ENCODE data around the gene TP53I13.

TP53I13 gene

DNA sequence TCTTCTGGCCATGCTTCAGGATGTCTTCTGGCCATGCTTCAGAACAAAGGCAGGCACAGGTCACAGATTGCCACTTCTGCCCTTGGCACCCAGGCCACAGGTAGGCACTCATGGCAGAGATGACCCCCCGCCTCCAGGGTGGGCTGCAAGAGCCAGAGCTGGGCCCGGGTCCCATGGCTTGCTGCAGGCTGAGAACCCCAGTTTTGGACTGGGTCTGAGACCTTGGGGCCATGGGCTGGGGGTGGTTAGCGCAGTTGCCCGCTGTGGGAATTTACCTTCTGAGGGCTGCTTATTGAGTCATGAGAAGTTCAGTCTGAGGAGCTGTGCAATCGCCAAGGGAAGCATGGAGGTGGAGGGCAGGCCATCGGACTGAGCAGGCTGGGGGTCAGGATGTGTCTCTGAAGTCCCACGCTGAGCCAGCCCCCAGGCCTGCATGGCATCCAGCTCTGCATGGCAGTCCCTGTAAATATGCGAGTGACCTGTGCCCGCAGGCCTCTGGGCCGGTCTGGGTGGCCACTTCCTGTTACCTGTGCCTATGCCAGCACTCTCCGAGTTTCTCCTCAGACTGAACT lies 26.1 kb downstream of the TP53I13 start:
- DNase-seq: no peak

DNA sequence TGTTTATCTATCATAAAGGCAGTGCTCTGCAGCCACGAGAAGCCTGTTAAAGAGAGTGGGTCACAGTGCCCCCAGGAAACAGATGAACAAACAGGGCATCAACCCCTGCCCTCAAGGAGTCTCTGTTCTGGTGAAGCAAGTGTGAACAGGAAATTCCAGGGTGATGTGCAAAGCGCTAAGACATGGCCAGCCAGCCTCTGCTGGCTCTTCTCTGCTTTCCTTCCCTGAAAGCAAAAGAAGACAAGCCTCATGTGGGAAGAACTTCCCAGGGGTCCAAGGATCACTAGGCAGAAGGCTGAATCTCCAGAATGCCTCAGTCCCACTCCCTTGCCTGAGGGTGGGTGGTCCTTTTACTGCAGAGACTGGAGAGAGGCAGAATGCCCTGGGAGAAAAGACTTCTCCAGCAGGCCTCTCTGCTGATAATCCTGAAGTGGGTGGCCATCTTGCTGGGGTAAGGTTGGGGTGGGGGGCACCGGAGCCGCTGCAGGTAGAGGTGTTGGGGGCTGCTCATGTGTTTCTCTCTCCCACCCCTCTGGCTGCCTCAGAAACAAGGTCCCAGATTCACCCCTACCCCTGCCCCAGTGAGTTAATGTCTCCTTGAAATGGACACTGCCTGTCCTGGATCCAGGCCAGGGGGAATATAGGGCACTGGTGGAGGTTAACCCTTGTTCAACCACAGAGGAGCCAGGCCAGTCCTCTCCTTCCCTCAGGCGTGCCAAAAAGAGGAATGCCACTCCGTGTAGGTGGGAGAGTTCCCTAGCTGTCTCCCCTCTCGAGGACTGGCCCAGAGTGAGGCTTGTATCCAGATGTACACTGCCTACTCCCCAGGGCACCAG lies 26.8 kb downstream of the TP53I13 start:
- no peak for DNase-seq

DNA sequence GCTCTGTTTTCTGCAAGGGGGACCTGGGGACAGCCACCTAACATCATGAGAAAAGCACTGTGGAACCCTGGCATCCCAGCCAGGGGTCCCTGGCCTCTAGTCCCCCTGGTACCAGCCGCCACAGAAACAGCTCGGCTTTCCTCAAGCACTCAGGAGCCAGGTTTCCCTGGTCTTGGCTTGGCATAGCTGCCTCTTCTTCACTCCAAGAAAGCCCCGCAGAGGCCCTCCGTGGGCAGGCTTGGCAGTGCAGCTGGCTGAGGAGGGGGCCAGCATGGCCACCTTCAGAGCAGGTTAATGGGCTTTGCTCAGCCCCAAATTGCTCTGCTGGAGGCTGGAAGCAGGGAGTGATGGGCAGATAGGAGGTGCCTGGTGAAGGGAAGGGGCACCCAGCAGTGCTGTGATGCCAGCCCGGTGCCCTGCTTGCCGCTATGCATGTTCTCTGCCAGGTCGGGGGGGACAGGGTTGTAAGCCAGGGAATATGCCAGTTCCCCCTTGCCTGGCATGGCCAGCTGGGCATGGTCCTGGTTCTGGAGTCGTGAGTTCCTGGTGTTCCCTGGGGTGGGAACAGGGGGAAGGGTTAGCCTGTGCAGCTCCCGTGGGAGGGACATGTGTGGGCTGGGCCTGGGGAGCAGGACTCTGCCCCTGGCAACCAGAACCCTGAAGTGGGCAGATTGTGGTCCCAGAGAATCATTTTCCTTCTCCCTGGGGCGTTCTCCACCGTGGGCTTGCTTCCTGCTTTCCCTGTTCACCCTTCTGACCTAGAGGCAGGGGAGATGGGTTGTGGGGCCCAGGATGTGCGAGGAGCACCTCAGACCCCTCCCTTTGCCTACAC lies 27.7 kb downstream of the TP53I13 start:
- DNase-seq: no peak

DNA sequence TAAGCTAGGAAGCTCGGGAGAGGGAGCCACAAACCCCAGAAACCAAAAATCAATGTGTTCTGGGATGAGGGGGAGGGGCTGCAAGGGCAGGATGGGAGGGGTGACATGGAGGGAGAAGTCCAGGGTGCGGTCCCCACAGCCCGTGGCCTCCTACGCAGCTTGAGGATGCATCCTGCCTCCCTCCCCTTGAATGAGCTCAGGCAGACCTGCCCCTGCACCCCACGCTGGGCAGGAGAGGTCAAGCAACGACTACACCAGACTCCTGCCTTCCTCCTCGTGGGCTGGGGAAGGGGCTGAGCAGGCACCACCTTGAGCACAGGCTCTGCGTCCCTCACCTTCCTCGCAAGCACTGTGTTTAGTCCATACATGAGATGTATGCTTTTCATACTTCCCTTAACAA lies 28.3 kb downstream of the TP53I13 start:
- DNase-seq: no peak

DNA sequence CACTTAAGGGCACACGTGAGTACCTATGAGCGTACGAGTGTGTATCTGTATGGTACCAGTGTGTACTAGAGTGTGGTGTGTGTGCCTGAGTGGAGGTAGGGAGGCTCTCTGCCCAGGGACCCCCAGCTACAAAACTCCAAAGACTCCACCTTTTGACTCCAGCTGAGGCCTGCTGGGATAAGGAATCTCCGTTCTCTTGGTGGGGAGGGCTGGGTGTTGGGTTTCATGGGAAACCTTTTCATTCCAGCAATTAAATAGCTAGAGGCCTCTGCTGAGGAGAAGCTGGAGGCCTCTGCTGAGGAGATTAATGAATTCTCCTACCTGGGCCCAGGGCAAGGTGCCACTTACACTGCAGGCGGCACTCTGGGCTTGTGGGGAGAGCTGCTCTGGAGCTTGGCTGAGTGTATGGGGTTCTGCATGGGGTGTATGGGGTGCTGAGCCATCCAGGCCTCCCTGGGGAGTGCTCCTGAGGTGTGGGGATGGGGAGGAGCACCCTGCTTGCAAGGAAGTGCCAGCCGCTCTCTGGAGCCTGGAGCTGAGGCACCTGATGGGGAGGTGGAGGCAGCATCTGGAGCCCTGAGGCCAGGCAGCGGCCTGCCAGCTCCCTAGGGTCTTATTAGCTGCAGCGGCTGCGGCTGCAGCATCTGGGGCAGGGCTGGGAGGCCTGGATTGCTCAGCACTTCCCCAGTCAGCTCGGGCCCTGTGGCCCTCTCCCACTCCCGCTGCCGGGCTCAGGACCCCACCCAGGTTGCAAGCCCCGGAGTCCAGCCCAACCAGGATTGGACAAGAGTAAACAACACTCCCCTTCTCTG lies 29.1 kb downstream of the TP53I13 start:
- no peak for DNase-seq

DNA sequence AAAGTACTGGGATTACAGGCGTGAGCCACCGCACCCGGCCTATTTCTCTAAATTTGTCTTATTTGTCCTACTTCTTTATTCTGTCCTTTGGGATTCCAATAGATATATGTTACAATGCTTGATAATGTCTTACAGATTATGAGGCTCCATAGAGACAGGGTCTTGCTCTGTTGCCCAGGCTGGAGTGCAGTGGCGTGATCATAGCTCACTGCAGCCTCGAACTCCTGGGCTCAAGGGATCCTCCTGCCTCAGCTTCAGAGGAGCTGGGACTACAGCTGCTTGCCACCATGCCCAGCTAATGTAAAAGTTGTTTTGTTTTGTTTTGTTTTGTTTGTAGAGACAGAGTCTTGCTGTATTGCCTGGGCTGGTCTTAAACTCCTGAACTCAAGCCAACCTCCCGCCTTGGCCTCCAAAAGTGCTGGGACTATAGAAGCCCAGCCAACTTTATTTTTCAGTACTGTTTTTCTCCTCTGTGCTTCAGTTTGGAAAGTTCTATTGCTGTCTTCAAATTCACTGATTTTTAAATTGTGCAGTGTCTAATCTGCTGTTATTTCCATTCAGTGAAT lies 34.7 kb downstream of the TP53I13 start:
- no peak for DNase-seq

DNA sequence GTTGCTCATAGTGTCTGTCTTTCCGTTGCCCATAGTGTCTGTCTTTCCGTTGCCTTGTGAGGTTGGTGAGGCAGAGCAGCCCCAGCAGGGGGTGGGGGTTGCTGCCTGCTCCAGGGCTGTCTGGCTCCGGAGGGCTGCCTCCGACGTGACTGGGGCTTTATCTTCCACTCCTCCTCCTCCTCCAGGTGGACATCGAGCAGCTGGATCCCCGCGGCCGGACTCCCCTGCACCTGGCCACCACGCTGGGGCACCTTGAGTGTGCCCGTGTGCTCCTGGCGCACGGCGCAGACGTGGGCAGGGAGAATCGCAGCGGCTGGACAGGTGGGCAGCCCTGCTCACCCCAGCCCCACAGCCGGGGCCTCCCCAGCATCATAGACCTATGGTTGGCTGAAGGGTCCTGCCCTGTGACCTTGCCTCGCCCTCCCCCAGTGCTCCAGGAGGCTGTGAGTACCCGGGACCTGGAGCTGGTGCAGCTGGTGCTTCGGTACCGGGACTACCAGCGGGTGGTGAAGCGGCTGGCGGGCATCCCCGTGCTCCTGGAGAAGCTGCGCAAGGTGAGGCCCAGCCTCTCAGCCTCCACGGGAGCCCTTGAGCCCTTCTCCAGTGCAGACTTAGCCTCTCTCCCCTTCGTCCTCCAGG lies 39.2 kb downstream of the TP53I13 start:
- no peak for DNase-seq

DNA sequence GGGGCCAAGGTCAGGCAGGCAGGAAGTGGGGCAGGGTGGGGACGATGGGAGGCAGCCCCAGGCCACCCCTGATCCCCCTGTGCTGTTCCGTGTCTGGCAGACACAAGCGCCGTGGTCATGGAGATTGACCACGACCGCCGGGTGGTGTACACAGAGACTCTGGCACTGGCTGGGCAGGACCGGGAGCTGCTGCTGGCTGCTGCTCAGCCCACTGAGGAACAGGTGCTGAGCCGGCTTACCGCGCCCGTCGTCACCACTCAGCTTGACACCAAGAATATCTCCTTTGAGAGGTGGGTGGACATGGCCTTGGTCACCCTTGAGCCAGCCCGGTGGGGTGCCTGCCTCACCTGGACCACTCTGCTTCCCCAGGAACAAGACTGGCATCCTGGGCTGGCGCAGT lies 40.5 kb downstream of the TP53I13 start:
- DNase-seq: no peak

DNA sequence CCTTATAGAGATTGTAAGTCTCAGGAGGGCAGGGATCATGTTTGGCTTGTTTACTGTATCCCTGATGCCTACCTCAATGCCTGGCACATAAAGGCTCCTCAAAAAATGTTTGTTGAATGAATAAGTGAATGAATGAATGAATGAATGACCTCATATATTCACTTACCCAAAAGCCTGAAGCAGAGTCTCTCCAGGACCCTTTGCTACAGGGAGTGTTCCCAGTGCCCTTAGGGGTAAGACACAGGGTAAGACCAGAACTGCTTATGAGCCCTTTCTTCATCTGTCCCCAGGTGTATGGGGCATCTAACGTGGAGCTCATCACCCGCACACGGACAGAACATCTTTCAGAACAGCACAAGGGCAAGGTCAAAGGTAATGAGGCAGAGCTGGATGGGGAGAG lies 41.9 kb downstream of the TP53I13 start:
- DNase-seq: no peak

DNA sequence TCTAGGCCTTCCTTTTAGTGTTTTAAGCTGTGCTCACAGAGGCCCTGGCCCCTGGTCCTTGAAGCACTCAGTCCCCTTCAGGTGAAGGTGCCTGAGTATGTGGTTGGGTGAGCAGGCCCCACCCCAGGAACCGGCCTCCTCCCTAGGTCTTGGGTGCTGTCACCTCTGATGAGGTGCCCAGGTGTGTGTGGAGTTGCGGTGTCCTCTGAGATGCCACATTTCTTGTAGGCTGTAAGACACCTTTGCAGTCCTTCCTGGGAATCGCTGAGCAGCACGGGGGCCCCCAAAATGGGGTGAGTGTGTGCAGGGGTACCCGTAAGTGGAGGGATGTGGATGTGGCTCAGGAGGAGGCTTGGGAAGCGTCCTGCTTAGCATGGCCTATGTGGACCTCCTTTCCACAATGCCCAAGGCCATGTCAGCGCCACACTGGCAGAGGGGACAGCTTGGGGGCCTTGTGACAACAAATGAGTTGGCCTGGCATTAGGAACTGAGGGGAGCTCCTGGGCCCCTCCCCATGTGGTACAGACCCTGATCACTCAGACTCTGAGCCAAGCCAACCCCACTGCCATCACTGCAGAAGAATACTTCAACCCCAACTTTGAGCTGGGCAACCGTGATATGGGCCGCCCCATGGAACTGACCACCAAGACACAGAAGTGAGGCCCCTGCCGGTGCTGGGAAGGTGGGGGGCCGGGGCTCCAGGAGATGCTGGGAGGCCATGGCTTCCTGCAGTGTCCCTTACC lies 43.0 kb downstream of the TP53I13 start:
- no peak for DNase-seq

DNA sequence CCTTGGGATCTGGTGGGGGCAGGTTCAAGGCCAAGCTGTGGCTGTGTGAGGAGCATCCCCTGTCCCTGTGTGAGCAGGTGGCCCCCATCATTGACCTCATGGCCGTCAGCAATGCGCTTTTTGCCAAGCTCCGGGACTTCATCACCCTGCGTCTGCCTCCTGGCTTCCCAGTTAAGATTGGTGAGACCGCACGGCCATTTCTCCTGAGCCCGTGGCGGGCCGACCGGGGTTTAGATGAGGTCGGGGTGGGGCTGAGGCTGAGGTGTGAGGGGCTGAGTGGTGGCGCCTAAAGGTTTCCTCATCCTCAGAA lies 43.5 kb downstream of the TP53I13 start:
- no peak for DNase-seq

DNA sequence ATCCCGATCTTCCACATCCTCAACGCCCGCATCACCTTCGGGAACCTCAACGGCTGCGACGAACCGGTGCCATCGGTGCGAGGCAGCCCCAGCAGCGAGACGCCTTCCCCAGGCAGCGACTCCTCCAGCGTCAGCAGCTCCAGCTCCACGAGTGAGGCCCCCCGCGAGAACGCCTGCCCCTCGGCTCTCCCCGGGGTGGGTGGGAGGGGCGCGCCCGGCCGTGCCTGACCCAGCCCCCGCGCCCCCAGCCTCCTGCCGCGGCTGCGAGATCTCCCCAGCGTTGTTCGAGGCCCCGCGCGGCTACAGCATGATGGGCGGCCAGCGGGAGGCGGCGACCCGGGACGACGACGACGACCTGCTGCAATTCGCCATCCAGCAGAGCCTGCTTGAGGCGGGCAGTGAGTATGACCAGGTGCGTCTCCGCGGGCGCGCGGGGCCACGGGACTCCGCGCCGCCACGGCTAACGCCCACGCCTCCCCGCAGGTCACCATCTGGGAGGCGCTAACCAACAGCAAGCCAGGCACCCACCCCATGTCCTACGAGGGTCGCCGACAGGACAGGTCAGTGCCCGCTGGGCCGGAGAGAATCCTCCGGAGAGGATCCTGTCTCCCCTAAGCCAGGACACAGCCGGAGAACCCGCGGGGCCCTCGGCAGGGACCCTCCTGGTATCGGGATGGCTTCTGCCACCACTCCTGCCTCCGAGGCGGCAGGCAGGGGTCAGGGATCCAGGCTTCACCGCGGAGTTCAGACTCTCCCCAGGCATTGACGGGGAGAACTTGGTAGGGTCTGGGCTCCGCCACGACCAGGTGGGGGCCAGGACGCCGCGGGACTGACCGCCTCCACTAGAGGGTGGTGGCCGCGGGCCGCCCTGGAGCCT lies 44.1 kb downstream of the TP53I13 start:
- no peak for DNase-seq

DNA sequence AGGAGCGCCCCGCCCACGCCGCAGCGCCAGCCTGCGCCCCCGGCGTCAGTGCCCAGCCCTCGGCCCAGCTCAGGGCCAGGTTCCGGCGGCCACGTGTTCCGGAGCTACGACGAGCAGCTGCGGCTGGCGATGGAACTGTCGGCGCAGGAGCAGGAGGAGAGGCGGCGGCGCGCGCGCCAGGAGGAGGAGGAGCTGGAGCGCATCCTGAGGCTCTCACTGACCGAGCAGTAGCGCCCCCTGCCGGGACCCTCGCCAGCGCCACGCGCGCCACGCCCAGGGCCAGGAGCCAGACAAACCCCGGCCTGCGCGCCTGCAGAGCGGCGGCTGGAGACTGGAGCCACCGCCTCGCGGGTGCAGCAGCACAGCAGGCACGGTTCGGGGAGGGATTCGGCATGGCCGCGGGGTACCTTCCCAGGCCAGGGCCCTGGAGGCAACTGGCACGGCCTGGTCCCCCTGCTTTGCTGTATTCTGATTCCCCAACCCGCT lies 44.9 kb downstream of the TP53I13 start:
- peak; percentile 89 to 94 for DNase-seq

DNA sequence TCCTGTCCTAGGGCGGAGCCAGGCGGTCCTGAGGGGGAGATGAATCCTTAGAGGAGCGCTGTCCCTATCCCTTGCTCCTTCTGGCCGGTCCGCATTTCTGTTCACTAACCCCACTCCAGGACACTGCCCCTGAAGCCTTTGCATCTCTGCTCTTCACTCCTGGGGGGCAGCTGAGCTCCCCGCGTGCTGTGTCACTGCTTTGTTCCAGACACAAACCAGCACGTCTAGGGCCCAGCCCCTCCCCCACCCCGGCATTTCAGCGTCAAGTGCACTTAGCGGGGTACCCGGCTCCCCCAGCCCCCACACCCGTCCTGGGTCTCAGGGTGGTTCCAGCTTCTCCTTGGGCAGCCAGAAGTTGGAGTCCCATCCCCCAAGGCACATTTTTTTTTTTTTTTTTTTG lies 45.4 kb downstream of the TP53I13 start:
- DNase-seq: no peak

DNA sequence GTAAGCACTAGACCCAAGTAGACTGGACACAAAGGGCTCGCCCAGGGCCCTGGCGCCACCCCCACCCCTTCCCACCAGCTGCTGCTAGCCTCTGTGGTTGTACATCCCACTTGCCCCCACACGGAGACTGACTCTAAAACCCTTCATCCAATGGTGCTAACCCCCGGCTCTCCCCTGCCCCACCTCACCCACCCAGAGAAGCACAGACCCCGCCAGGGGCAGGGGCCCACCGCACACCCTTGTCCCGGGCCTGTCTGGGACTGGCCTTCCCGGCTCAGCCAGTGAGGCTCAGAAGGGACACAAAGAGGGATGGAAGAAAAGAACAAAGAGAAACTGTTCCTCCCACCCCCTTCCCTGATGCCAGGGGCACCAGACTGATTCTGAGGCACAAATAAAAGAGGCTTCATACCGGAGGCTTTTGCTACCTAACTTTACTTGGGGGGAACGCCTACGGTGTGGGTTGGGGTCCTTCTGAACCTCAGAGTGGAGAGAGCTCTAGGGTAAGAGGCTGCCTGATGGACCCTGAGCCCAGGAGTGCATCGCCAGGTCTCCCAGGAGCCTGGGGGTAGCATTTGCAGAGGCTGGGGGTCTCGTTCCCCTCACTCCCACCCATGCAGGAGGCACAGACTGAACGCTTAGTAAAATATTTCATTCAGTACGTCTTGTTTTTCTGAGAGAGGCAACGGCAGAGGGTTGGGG lies 46.0 kb downstream of the TP53I13 start:
- no peak for DNase-seq

DNA sequence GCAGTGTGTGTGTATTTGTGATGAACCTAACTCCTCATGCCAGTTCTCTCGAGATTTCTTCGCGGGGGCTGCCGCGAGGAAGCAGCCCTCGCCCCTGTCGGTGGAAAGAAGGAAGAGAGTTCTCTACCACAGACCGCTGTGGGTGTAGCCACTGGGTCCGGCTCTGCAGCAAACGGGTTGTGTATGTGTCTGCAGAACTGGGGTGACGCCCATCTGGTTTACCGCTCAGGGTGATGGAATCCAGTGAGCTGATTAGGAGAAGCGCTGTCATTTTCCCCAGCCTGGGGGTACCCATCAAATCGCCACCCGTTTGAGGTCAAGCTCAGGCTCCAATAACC lies 46.5 kb downstream of the TP53I13 start:
- peak; percentile 76 to 78 for DNase-seq

DNA sequence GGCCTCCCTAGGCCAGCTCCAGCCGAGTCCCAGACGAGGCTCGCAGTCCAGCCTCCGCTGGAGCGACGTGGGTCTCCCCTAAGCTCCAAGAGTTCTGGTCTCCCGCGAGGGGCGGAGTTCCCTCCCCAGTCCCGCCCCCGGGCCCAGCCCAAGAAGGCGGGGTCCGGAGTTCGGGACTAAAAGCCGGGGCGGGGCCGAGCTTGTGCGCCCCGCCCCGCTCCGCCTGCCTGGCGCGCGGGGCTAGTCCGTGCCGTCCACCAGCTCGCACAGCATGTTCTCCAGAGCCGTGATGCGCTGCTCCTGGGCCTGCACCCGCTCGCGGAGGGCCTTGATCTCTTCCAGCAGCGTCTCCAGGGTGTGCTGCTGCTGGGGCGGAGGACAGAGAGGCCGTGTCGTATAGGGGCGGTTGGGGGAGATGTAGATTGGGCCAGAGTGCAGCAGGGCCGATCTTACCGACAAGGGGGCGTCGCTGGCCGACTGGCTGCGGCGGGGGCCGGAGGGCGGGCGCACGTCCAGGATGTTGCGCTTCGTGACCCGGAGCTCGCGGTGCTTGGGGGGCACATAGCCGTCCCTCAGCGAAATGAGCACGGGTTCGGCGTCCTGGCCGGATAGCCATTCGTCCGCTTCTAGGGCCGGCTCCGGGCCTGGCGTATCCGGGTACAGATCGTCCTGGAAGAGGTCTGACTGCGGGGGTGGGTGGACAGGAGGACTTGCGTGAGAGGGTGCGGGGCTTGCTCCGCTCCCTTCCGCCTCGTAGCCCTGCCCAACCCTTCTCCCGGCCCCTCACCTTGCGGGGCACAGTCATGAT lies 47.2 kb downstream of the TP53I13 start:
- DNase-seq: peak; percentile 87 to 89

DNA sequence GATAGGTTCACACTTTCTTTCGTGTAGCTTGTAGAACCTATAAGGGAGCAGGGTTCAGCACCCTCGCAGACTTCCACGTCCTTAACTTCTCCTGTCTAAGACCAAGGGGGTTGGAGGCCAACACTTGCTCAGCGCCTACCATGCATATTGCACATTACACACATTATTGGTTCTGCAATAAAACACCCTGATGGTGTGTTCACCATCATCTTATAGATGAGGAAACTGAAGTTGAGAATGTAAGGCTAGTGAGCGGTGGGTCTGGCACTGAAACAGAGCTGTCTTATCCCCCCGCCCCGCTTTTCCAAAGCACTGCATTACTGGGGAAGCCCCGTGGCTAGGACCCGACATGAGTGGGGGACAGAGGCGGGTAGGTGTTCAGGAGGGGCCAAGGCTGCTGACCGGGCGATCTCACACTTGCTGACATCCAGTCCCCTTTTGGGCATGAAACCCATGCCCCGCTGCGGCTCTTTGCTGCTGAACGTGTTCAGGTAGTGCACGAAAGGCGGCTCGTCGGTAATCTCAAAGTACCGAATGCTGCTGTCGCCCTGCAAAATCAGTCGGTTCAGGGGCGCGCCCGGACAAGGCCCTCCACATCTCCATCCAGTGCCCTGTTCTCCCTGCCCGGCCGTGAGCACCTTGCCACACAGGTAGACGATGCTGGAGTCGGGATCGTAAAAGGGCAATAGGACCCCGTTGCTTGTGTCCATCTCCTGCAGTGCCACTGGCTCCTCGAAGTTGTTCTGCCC lies 48.0 kb downstream of the TP53I13 start:
- no peak for DNase-seq

All from CD4-positive, alpha-beta T cell treated with Interleukin-1 beta for 1 hour (primary cell).